GM20431 (cell line): ENCODE measurements around the gene TTC32.
"Not testable (repeated sequence)": the region's sequence is repeated elsewhere in the genome, so short reads cannot be mapped to it uniquely, and the experiment has no call there.

Experiments used
- in situ Hi-C: fragments of 300-500 bp; cut with MseI, MboI; formaldehyde crosslinking; loops from one replicate; pipeline ENCODE4 v1.15.0; 2020; ENCODE audit warnings: low sequenced_read_pairs; ENCODE audit not compliant: unreplicated experiment

The TTC32 gene

DNA sequence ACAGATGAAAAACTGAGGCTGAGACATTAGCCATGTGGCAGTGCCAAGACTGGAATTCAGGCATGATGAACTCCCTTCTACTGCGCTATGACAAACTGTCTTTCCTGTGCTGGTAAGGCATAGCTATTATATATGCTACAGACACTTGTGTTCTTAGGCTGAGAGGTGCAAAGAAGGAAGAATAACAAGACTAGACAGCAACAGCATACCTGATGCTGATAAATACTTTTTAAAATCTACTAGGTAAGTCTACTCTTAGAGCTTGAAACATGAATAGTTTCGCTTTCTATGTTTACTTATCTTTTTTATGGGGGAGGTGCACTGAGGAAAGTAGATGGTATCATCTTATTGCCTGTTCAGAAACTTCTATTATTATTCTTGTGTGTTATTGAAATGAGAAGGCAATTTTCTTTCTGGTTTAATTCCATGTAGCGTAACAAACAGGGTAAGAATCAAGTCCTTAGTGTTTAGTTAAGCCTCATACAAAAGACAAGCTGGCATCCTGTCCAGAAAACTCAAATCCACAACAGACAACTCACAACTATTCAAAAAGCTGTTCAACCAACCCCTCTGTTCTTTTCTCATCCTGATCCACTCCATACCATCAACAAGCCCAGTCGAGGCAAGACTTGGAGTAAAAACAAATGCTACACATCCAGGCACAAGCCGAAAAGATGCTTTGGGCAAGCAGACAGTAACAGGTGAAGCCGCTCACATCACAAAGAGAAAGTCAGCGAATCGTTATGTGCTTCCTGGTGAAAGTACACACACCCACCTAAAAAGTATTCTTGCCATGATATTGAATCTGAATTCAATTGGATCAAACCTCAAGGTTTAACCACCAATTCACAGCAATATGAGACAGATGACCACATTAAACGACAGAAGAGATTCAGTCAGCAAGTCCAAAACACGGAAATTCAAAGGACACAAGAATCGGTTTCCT lies 1.5 kb downstream of the TTC32 start:
- in situ Hi-C loops = no loop called here

DNA sequence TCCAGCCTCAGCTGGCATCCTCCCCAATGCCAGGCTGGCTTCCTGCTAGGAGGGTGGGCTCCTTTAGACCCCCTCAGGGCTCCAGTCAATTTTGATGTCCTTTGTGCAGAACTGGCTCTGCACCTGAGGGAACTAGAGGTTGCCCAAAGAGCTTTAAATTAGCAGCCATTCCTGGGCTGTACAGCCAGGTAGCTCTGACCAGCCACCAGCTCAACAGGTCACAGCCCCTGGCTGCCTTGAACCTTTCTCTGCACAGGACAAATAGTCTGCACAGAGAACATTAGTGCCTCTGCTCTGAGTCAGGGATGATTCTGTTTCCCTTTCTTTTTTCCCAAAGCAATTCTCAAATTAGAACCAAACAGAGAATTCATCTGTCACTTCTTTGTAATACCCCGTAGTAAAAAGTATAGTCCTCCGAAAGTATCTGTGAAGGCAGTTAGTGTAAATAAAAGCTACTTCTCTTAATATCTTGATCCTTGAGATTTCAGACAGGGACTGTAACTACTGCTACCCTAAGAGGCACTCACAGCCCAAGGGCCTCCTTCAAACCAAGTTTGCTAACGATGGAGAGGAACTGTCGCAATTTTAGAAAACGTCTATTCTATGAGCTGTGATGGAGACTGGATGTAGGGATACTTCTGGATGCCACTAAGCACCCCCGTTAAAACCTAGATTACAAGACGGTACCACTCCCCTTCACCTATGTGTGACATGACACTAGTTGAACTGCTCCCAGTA lies 3.0 kb downstream of the TTC32 start:
- in situ Hi-C loops = no loop called here

DNA sequence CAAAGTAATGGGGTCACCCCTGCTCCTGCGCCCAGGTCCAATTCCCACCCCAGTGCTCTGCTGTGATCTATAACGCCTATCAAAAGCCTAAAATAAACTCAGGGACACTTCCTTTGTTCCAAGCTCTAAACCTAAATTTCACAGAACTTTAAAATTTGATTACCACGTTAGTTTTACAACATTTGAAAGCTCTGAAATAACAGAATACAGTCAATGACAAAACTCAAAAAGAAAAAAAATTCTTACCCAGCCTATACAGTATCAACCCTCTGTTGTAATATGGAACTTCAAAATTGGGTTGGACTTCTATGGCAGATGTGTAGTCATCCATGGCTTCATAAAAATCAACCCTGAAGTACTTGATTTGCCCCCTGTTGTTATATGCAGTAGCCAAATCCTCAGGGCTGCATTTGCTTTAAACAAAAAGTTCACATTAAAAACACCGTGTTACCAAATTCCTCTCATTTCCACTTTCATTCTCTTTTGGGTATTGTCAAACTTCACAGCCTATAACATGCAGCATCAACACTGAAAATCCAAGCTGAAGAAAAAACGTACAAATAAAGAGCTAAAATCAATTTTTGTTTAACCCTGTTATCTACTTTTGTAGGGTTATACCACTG lies 4.0 kb downstream of the TTC32 start:
- in situ Hi-C loops = no loop called here

DNA sequence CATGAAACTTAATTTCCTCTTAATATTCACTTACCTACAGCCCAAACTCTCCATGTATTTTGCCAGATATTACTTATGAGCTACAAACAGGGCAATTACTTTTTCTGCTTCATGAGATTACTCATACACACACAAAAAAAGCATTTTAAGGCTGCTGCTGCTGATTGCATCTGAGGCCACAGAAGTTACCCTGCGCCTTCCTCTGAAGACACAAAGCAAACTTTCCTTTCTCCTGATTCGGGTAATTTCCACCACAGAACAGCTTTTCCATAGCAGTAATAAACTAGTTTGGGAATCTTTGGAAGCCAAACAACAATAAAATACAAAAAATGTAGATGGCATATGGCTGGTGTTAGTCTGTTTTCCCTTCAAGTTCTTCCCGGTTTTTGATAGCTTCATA lies 6.2 kb downstream of the TTC32 start:
- in situ Hi-C loops = no loop called here

DNA sequence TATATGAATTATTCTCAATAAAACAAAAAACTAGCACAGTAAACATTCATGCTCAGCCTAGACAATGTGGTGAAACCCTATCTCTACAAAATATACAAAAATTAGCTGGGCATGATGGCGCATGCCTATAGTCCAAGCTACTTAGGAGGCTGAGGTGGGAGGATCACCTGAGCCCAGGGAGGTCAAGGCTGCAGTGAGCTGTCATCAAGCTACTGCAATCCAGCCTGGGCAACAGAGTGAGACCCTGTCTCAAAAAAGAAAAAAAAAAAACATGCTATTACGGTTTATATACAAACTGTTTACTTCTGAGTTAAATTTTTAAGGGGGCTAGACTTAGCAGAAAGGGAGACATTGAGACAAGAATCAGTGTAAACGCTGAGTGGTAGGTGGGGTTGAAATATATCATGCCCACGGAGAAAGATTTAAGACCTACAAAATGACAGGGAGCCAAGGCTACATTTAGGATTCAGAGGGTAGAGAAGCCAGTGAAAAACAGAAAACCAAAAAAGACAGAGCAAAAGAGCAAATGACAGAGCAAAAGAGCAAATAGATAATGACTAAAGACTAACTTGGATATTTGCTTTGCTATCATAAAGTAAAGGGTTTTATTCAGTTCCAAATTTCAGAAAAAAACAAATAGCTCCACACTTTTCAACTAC lies 7.5 kb downstream of the TTC32 start:
- in situ Hi-C loops = no loop called here

DNA sequence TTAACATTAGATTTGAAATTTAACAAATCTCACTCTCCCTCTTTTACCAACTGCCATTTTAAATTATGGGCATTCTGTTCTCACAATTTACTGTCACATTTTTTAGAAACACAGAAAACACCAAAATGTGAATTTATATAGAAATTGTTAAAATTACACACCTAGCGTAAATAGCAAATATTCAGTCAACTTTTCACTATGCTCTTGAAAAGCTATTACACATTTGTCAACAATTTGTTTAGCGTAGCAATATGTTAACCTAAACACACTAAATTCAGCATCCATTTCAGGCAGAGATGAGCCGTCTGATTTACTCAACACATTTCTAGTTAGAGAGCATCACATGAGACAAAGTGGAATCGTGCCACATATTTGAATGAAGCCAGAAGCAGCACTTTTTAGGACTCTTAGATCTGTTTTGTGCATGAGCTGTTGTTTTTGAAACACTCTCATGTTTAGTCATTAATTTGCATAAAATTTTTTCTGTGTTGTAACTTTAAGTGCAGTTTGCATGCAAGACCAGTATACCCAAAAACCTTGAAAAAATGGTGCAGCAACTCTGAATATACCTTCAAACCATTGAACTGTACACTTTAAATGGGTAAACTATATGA lies 8.2 kb downstream of the TTC32 start:
- in situ Hi-C loops = no loop called here

DNA sequence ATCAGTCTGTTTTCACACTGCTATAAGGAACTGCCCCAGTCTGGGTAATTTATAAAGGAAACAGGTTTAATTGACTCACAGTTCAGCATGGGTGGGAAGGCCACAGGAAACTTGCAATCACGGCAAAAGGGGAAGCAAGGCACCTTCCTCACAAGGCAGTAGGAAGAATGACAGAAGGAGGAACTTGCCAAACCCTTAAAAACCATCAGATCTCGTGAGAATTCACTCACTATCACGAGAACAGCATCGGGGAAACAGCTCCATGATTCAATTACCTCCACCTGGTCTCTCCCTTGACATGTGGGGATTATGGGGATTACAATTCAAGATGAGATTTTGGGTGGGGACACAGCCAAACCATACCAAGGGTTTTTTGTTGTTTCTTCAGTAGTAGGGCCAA lies 9.8 kb downstream of the TTC32 start:
- in situ Hi-C loops = not testable (repeated sequence)

DNA sequence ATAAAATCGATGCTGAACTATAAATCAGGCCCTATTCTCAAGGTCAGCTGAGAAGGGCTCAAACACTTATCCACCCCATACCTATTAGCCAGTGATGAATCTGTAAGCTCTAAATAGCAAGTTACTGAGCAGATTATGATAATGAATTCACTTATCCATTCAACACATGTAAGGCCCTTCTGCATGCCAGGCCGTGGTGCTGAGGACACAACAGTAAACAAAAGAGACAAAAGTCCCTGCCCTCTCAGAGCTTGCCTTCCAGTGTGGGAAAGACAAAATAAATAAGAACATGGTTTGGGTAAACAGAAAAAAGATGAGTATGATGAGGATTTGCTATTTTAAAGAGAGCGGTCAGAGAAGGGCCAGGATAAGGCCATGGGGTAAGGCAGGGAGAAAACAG lies 11.7 kb downstream of the TTC32 start:
- in situ Hi-C loops = no loop called here

DNA sequence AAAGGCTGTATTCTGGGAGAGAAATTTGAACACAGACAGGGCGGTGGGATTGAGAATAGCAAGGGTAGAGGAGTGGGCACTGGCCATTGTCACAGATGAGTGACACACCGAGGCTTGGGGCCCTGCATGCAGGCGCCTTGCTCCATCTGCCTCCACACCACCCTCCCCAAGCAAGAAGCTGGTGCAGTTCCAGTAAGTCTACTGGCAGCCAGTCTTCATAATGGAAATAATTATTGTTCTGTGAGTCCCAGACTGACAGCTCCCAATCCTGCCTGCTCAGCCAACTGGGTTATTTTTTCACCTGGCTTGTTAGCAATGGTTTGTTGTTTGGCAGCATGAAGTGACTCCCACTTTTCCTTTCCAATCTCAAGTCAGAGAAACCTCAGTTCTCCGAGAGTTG lies 13.0 kb downstream of the TTC32 start:
- in situ Hi-C loops = no loop called here

DNA sequence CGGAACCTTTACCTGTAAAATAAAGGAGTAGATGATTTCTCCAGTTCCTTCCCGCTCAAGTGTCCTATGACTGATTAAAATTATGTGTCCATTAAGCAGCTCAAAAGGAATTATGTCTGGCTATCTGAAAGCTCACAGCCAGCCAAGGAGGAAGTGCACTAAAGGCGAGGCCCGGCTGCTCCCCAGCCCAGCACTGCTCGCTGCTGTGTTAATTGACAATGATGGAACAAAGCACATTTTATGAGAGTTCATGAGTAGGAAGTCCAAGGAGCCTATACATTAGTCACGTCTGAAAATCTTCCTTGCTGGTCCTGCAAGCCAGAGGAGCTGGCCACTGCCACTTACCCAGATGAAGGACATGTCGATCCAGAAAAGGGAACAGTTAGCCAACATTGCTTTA lies 14.3 kb downstream of the TTC32 start:
- in situ Hi-C loops = no loop called here

DNA sequence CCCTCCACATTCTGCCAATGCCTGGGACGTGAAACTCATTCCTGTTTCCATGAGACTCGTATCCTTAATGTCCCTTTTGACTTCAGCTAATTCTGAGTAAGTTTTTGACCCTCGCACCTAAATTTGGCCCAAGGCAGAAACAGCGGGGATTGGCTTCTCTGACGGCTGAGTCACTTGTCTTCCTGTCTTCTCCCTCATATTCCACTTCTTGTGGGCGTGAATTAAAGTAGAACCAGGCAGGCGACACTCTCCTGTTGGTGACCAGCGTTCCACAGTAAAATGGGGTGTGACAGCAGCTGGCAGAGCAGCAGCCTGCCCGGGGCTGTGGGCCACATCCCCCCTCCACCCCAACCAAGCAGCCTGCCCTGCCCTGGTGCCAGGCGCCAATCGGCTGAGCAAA lies 15.5 kb downstream of the TTC32 start:
- in situ Hi-C loops = no loop called here

DNA sequence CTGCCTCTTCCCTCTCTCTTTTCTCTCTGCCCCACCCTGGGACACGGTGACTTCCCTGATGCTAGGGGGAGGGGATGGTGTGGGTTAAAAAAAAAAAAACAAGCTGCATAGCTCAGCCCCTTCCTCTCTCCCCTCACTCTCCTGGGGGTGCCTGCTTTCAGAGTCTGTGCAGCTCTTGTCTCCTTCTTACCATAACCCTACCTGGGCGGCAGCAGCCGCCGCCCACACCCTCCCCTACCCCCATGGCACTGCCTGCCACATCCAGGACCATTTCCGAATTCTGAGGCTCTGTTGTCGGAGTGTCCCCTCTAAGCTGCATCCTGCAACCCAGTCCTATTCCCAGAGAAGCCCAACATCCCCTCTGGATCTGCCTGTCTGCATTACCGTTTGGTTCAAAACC lies 16.0 kb downstream of the TTC32 start:
- in situ Hi-C loops = no loop called here

DNA sequence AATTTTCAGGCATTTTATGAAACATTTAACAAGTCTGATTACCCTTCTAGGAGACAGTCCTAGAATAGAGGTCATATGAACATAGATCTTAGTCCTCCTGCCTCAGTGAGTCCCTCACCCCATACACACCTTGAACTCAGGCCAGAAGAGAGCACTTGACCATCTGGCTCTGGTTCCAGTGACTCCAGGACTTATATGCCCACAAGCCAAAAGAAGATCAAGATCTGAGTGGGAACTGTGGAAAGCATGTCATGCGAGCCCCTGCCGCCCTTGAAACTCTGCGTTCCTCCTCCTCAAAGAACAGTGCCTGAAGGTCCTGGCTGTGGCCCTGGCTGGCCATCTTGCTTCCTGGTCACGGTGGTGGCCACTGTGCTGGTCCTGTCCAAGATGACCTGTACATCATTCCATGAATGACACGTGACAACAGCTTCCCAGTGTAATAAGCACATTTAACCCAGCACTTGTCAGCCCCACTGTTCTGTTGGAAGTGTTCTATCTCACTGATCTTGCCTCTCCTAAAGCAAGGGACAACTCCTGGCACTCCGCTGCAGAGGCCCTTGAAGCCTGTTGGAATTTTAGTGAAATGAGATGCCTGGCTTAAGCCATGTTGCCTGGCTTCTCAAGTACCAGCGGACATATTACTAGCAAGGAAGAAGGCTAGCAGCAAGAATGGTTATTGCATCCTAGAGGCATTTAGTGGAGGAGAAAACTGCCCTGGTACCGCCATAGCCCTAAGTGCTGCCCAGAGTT lies 17.6 kb downstream of the TTC32 start:
- in situ Hi-C loops = no loop called here

DNA sequence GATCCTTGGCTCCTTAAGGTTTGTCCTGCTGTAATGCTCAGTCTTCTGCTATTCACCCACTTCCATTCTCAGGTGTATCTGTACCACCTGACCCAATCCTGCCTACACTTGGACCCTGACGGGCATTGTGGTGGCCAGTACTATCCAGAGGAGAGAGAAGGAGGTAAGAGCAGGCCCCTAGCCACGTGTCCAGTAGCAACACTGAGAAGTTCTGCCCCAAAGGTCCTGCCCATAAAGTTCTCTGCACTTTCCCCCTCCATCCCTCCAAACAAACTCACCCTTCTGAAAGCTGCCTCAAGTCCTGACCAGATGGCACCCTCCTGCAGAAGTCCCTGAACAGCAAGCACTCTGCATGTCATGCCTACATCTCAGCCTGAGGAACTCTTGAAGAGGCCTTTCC lies 18.3 kb downstream of the TTC32 start:
- in situ Hi-C loops = no loop called here

DNA sequence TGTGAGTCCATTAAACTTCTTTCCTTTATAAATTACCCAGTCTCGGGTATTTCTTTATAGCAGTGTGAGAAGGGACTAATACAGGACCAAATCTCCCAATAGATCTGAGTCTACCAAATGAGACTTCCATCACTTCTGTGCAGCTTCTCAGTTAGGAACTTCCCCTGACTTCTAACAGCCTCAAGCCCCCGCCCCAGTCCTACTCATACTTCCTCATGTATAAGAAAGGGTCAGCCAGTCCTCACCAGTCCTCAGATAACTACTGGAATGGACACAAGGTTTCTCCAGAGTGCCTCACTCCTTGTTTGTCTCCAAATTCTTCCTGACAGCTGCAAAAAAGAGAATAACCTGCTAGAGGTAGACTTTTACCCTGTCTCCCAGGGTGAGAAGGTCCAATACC lies 19.5 kb downstream of the TTC32 start:
- in situ Hi-C loops = no loop called here

DNA sequence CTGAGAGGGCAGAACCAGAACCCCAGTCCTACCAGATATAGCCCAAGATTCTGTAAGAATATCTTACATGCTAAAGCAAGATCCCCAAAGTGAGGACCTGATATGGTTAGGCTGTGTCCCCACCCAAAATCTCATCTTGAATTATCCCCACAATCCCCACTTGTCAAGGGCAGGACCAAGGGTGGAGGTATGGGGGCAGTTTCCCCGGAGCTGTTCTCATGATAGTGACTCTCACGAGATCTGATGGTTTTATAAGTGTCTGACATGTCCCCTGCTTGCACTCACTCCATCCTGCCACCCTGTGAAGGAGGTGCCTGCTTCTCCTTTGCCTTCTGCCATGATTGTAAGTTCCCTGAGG lies 19.9 kb downstream of the TTC32 start:
- in situ Hi-C loops = no loop called here

DNA sequence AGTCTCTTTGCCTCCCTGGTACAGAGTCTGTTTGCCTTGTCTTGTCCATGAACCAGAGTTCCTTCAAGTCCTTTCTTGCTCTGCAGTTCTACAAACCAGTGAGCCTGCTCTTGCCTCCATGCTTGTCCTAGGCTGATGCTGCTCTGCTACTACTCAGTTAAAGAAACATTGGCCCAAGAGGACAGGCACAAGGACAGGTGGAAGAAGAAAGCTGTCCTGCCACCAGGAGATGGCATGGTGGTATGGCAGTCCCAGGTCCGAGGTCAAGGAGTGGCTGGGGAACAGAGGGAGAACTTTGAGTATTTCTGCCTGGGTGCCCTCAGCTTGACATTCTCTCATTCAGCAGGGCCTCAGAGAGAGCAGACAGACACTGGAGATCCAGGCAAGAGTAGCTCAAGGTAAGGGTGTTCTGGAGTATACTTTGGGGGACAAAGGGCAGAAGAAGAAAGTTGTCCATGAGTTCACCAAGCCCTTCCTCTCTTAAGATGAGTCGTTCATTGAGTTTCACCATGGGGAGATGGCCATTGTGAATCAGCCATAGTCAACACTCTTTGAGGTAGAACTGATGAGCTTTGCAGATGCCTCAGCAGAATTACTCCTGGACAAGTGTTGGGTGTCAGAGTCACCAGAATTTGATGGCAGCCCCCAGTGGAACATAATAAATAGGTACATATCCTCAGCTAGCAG lies 20.4 kb downstream of the TTC32 start:
- in situ Hi-C loops = no loop called here

DNA sequence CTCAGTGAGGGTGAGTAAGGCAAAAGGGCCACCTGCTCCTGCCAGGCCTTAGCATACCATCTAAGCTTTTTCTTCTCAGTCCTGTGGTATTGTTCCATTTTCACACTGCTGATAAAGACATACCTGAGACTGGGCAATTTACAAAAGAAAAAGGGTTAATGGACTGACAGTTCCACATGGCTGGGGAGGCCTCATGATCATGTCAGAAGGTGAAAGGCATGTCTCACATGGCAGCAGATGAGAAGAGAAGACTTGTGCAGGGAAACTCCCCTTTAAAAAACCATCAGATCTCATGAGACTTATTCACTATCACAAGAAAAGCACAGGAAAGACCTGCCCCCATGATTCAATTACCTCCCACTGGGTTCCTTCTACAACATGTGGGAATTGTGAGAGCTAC lies 21.6 kb downstream of the TTC32 start:
- in situ Hi-C loops = not testable (repeated sequence)

DNA sequence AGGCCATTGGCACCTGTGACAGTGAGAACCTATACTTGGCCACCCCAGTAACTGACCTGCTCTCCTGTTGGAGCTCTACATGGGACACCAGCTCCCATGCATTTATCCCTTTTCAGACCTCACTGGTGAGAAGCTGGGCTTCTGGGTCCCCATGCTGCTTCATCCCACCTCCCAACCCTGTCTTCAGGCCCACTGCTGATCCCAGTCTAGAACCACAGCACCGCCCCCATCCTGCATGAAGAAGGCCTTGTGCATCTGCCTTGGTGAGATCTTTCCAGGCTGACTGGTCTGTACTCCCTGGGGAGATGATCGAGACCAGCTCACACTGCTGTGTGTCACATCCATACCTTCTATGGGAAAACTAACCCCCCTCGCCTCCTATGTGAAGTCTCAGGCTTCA lies 22.7 kb downstream of the TTC32 start:
- in situ Hi-C loops = no loop called here
